Astrocyte of the spinal cord (primary cell): ENCODE data around the gene DHTKD1.

Experiments used
- DNase-seq: peaks from one replicate; pipeline ENCODE4 v3.0.0; 2011; ENCODE audit warnings: low read depth, low spot score
- H3K4me3 ChIP-seq: 2 replicates; pipeline ENCODE4 v1.5.1; 2011; ENCODE audit warnings: low read depth, mild to moderate bottlenecking, low read length, moderate library complexity
- in situ Hi-C: cut with HindIII; loops from 2 replicates; pipeline ENCODE4 v1.10.0; 2017; ENCODE audit warnings: low sequenced_read_pairs
- TF ChIP-seq, protein P1 (sequence below): IDR thresholded peaks from 2 replicates; pipeline ENCODE4 v1.5.1; 2012; ENCODE audit warnings: low read depth, mild to moderate bottlenecking, low read length, inconsistent platforms

The DHTKD1 gene, protein sequence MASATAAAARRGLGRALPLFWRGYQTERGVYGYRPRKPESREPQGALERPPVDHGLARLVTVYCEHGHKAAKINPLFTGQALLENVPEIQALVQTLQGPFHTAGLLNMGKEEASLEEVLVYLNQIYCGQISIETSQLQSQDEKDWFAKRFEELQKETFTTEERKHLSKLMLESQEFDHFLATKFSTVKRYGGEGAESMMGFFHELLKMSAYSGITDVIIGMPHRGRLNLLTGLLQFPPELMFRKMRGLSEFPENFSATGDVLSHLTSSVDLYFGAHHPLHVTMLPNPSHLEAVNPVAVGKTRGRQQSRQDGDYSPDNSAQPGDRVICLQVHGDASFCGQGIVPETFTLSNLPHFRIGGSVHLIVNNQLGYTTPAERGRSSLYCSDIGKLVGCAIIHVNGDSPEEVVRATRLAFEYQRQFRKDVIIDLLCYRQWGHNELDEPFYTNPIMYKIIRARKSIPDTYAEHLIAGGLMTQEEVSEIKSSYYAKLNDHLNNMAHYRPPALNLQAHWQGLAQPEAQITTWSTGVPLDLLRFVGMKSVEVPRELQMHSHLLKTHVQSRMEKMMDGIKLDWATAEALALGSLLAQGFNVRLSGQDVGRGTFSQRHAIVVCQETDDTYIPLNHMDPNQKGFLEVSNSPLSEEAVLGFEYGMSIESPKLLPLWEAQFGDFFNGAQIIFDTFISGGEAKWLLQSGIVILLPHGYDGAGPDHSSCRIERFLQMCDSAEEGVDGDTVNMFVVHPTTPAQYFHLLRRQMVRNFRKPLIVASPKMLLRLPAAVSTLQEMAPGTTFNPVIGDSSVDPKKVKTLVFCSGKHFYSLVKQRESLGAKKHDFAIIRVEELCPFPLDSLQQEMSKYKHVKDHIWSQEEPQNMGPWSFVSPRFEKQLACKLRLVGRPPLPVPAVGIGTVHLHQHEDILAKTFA

DNA sequence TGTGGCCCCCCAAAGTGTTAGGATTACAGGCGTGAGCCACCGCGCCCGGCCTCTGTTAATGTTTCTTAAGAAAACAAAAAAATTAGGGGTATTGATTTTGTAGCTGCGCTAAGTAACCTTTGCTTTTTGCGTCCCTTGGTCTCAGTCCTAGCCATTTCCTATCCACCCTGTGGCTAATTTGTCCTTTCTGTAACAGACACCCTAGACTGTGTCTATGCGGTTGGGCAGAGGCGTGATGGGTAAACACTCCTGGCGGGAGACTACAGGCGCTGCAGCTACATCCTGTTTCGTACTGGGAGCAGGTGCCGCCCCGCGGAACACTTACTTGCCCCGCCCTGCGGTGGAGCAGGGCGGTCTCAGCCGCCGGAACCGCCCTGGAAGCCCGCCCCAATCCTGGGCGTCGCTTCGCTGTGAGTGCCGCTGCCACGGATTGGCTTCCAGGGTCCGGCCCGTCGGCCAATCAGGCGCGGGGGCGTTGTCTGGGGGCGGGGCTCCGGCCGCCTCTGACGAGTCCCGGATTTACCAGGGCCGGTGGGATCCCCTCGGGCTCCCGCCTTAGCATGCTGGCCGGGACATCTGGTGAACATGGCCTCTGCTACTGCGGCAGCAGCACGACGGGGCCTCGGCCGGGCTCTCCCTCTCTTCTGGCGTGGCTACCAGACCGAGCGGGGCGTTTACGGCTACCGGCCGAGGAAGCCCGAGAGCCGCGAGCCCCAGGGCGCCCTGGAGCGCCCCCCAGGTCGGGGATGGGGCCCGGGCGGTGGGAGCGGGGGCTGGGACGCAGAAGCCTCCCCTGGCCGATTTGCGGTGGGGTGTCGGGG is at the start of gene DHTKD1:
TSS of gene DHTKD1 (plus strand) at position 506 of the 821 bp plus-strand sequence. CDS start at position 586, 80 bp downstream.
- H3K4me3 ChIP-seq: peak within 1 kb of the TSS; percentile 90
- TF ChIP-seq, protein P1, sequence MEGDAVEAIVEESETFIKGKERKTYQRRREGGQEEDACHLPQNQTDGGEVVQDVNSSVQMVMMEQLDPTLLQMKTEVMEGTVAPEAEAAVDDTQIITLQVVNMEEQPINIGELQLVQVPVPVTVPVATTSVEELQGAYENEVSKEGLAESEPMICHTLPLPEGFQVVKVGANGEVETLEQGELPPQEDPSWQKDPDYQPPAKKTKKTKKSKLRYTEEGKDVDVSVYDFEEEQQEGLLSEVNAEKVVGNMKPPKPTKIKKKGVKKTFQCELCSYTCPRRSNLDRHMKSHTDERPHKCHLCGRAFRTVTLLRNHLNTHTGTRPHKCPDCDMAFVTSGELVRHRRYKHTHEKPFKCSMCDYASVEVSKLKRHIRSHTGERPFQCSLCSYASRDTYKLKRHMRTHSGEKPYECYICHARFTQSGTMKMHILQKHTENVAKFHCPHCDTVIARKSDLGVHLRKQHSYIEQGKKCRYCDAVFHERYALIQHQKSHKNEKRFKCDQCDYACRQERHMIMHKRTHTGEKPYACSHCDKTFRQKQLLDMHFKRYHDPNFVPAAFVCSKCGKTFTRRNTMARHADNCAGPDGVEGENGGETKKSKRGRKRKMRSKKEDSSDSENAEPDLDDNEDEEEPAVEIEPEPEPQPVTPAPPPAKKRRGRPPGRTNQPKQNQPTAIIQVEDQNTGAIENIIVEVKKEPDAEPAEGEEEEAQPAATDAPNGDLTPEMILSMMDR: peak; percentile 33
- peak; percentile 99 for DNase-seq
- in situ Hi-C loops: no loop called here

DNA sequence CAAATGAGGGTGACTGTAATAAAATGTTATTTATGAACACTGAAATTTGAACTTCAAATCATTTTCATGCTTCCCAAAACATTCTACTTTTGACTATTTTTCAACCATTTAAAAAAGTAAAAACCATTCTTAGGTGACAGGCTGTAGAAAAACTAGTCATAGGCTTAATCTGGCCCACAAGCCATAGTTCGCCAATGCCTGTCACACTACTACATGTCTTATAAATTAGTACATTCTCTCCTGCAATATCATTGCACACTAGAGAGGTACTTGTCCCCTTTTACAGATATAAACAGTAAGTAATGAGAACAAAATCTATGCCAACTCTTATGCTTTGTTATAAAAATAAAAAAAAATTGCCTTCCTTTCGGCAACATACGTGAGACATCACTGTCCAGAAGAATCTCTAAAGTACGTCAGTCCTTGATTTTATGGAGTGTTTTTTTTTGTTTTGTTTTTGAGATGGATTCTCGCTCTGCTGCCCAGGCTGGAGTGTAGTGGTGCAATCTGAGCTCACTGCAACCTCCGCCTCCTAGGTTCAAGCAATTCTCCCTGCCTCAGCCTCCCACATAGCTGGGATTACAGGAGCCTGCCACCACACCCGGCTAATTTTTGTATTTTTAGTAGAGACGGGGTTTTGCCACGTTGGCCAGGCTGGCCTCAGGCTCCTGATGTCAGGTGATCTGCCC is 49.3 kb upstream of the DHTKD1 start:
- in situ Hi-C loops: no loop called here
- TF ChIP-seq, protein P1: no peak

DNA sequence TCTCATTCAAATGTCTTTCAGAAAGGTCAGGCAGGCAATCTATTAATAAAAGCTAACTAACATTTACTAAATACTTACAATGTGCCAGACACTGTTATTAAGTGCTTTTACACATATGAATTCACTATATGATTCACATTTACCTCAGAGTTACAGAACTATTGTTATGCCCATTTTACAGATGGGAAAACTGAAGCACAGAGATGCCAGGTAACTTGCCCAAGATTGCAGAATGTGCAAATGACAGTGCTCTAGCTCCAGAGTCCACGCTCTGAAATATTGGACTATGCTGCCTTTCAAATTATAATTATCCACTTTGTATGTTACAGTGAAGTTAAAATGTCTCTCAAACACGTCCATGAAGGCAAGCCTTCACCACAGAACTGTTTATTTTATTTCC is 48.2 kb upstream of the DHTKD1 start:
- H3K4me3 ChIP-seq: no peak overlapping the region
- TF ChIP-seq, protein P1: no peak
- in situ Hi-C loops: no loop called here
- DNase-seq: no peak

More for the DNA sequence above, 49.3 kb upstream of the DHTKD1 start:
- no peak for DNase-seq
- no peak overlapping the region for H3K4me3 ChIP-seq

DNA sequence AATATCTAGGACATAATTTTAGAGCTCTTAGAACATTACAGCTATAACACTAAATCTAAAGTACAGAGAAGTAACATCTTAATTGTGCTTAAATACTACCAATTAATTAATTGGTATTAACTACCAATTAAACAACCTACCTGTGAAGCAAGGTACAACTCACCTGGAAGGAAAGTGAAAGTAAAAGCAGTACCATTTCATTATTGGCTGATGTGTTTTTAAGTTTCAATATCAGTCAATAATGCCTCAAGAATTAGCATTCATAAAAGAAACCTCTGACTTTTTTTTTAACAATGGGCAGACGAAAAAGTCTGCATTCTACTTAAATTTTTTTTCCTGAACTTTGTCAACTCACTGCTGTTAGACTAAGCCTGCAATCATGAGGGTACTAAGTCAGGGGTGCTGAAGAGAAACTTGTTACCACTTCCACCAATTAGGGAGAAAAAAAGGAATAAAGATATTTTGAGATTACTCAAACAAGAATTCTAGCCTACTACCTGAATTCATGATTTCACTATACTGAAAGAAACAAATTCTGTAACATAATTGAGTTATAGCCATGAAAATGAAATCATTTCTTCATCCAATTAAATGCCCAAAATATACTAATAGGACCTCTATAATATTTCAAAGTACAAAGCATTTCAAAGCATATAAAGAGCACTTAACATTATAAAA is 46.0 kb upstream of the DHTKD1 start:
- TF ChIP-seq, protein P1: no peak
- H3K4me3 ChIP-seq: no peak overlapping the region
- no peak for DNase-seq
- in situ Hi-C loops: no loop called here

DNA sequence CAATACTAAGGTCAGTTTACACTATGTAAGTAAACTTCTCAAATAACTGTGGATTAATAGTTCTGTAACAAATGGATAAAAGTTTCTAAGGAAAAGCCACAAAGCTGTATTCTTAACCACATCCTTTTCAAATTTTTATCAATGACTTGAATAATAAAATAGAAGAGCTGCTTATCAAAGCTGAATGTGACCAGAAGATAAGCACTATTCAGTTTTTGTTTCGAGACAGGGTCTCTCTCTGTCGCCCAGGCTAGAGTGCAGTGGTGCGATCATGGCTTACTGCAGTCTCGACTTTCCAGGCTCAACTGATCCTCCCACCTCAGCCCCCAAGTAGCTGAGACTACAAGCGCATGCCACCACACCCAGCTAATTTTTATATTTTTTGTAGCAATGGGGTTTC is 43.2 kb upstream of the DHTKD1 start:
- in situ Hi-C loops: no loop called here
- TF ChIP-seq, protein P1: no peak
- H3K4me3 ChIP-seq: no peak overlapping the region
- DNase-seq: no peak
